ENCODE measurements around the gene ZFAND2A. TPM values are rescaled to one million over a fixed set of nuclear protein-coding genes. Genes with fewer than 3 reads are reported as not detected.

The ZFAND2A gene
- total RNA-seq, 2 experiments from 2014 or later = 19.1 to 20.7 TPM

DNA sequence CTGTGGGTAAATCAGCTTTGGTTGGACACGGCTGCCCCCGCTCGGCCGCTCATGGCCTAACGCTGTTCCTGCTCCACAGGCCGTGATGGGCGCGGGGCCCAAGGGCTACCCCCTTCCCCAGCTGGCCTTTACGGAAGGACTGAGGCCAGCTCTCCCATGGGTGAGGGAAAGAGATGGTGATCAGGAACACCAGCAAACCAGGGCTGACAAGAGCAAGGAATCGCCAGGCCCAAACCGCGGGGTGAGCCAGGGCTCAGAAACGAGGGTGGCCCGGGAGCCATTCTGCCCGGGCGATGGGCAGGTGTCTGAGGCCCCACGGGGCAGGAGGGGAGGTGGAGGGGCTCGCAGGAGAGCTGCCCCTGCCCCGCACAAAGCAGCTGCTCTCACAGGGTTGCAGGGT, 45.5 kb downstream of the ZFAND2A start:
- CTCF ChIA-PET = interaction anchor here (0.5 to 1.1 kb wide), 3 partner anchors 28 to 61 kb away, joined by 3 read pairs; no protein-coding TSS in a partner anchor
- intact Hi-C loops (cut with micrococcal nuclease) = no loop called here
- DNase-seq = no peak
- Mint-ChIP-seq H3K4me1 (ENCODE audit: low read depth) (peaks cover 12% of the 10 kb centered on the region), H3K9me3 (peaks cover 7% of the 10 kb centered on the region), H3K27me3 (ENCODE audit: low read depth) (no peaks in the 10 kb centered on the region), H3K36me3 (ENCODE audit: low read depth) (peaks cover 12% of the 10 kb centered on the region), H3K4me3 (no peak overlapping the region), H3K27ac (no peak overlapping the region)

DNA sequence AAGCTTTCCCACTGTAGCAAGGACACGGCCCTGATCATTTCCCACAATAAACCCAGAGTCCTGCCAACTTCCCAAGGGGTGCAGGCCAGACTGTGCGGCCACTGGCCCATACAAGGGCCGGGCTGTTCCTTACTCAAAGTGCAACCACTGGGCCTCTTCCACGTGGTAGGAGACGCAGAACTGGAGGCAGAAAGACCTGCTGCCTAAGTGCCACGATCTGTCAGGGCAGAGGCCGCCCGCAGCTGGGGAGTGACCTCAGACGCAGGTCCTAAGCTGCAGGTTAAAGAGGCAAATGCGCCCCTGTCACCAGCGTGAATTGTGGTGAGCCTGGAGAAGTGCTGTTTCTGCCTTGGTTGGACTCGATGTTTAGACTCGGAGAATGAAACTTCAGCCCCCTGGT, 45.9 kb downstream of the ZFAND2A start:
- peaks cover 12% of the 10 kb centered on the region for H3K36me3 Mint-ChIP-seq (ENCODE audit: low read depth)
- no peak for DNase-seq
- peaks cover 8% of the 10 kb centered on the region for H3K4me1 Mint-ChIP-seq (ENCODE audit: low read depth)
- no peaks in the 10 kb centered on the region for H3K27me3 Mint-ChIP-seq (ENCODE audit: low read depth)
- intact Hi-C loops (cut with micrococcal nuclease) = no loop called here
- H3K27ac Mint-ChIP-seq = no peak overlapping the region
- CTCF ChIA-PET = interaction anchor here (0.5 to 1.1 kb wide), 2 partner anchors 28 to 48 kb away, joined by 3 read pairs; no protein-coding TSS in a partner anchor
- H3K9me3 Mint-ChIP-seq = peaks cover 7% of the 10 kb centered on the region
- no peak overlapping the region for H3K4me3 Mint-ChIP-seq

DNA sequence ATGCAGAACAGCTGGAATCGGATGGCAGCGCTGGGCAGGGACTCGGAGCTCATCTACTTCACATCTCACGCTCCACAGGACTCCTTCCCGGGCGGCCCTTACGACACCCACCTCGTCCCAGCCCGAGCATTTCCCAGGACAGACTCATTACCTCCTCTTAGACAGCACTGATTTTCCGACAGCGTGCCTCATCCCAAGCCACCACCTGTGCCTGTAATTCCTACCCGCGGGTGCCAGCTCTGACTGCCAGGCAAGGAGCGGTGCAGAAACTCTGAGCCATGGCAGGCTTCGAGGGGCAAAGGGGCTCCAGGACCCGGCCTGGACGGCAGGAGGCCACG, 46.5 kb downstream of the ZFAND2A start:
- DNase-seq = no peak
- Mint-ChIP-seq H3K9me3 (peaks cover 7% of the 10 kb centered on the region), H3K36me3 (ENCODE audit: low read depth) (peaks cover 12% of the 10 kb centered on the region), H3K27ac (no peak overlapping the region), H3K4me3 (no peak overlapping the region), H3K4me1 (ENCODE audit: low read depth) (peaks cover 4% of the 10 kb centered on the region), H3K27me3 (ENCODE audit: low read depth) (no peaks in the 10 kb centered on the region)
- CTCF ChIA-PET = no interaction called here
- intact Hi-C loops (cut with micrococcal nuclease) = no loop called here

GRCh38 chr7:1112625-1113547, 47.1 kb downstream of the ZFAND2A start:
- intact Hi-C loops (cut with micrococcal nuclease) = no loop called here
- H3K27ac Mint-ChIP-seq = no peak overlapping the region
- H3K4me3 Mint-ChIP-seq = no peak overlapping the region
- no peaks in the 10 kb centered on the region for H3K4me1 Mint-ChIP-seq (ENCODE audit: low read depth)
- peaks cover 7% of the 10 kb centered on the region for H3K9me3 Mint-ChIP-seq
- H3K36me3 Mint-ChIP-seq (ENCODE audit: low read depth) = peaks cover 11% of the 10 kb centered on the region
- DNase-seq = no peak
- no peaks in the 10 kb centered on the region for H3K27me3 Mint-ChIP-seq (ENCODE audit: low read depth)
- CTCF ChIA-PET = interaction anchor here (0.6 to 0.7 kb wide), 2 partner anchors 624 to 723 kb away, joined by 3 to 5 read pairs; no protein-coding TSS in a partner anchor

GRCh38 chr7:1112109-1112508, 47.9 kb downstream of the ZFAND2A start:
- Mint-ChIP-seq H3K36me3 (ENCODE audit: low read depth) (peaks cover 4% of the 10 kb centered on the region), H3K27ac (no peak overlapping the region), H3K4me3 (no peak overlapping the region), H3K27me3 (ENCODE audit: low read depth) (no peaks in the 10 kb centered on the region), H3K9me3 (peaks cover 3% of the 10 kb centered on the region), H3K4me1 (ENCODE audit: low read depth) (no peaks in the 10 kb centered on the region)
- intact Hi-C loops (cut with micrococcal nuclease) = no loop called here
- CTCF ChIA-PET = interaction anchor here (0.7 to 1.0 kb wide), 2 partner anchors 26 to 625 kb away, joined by 3 read pairs; no protein-coding TSS in a partner anchor
- no peak for DNase-seq

- Mint-ChIP-seq H3K27me3 (ENCODE audit: low read depth) (no peaks in the 10 kb centered on the region), H3K4me3 (no peak overlapping the region), H3K27ac (no peak overlapping the region), H3K4me1 (ENCODE audit: low read depth) (no peaks in the 10 kb centered on the region), H3K36me3 (ENCODE audit: low read depth) (peaks cover 4% of the 10 kb centered on the region), H3K9me3 (peaks cover 3% of the 10 kb centered on the region)
- DNase-seq = no peak
- CTCF ChIA-PET = interaction anchor here (1.0 kb wide), 1 partner anchor 25 kb away, joined by 3 read pairs; no protein-coding TSS in a partner anchor
- intact Hi-C loops (cut with micrococcal nuclease) = no loop called here
These were observed 48.8 kb downstream of the ZFAND2A start for GRCh38 chr7:1111156-1111555.

GRCh38 chr7:1110358-1110757, 49.6 kb downstream of the ZFAND2A start:
- intact Hi-C loops (cut with micrococcal nuclease) = no loop called here
- no peak overlapping the region for H3K4me3 Mint-ChIP-seq
- DNase-seq = no peak
- H3K27ac Mint-ChIP-seq = no peak overlapping the region
- H3K9me3 Mint-ChIP-seq = no peaks in the 10 kb centered on the region
- H3K27me3 Mint-ChIP-seq (ENCODE audit: low read depth) = no peaks in the 10 kb centered on the region
- H3K36me3 Mint-ChIP-seq (ENCODE audit: low read depth) = peaks cover 2% of the 10 kb centered on the region
- H3K4me1 Mint-ChIP-seq (ENCODE audit: low read depth) = peaks cover 4% of the 10 kb centered on the region
- CTCF ChIA-PET = no interaction called here

- H3K27me3 Mint-ChIP-seq (ENCODE audit: low read depth) = no peaks in the 10 kb centered on the region
- H3K9me3 Mint-ChIP-seq = no peaks in the 10 kb centered on the region
- H3K36me3 Mint-ChIP-seq (ENCODE audit: low read depth) = no peaks in the 10 kb centered on the region
- no peak overlapping the region for H3K27ac Mint-ChIP-seq
- peaks cover 10% of the 10 kb centered on the region for H3K4me1 Mint-ChIP-seq (ENCODE audit: low read depth)
- H3K4me3 Mint-ChIP-seq = no peak overlapping the region
- CTCF ChIA-PET = no interaction called here
- DNase-seq = no peak
- intact Hi-C loops (cut with micrococcal nuclease) = no loop called here
These were observed 50.2 kb downstream of the ZFAND2A start for GRCh38 chr7:1109581-1110310.

DNA sequence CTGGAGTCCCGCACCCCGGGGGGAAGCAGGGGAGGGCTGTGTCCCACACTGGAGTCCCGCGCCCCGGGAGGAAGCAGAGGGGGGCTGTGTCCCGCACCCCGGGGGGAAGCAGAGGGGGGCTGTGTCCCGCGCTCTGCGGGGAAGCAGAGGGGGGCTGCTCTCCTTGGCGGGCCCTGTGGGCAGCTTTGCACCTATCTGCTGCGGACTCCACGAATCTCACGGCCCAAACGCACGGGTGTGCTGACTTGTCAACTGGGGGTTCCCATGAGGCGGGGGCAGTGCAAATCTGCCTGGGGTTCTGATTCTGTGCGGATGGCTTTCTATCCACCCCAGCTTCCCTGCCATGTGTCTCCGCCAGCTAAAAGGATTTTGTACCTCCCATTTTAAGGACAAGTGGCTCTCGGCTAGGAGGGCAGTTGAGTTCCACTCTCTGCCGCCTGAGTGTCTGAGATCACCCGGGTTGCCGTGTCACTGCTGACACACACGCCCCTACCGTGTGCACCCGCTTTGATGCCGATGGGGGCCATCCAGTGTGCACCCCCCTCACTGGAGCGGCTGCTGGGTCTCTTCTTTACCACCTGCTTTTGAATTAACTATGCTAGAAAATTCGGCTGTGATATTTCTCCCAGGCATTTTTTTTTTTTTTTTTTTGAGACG, 51.6 kb downstream of the ZFAND2A start:
- H3K36me3 Mint-ChIP-seq (ENCODE audit: low read depth) = no peaks in the 10 kb centered on the region
- peaks cover 18% of the 10 kb centered on the region for H3K4me1 Mint-ChIP-seq (ENCODE audit: low read depth)
- H3K9me3 Mint-ChIP-seq = no peaks in the 10 kb centered on the region
- H3K27me3 Mint-ChIP-seq (ENCODE audit: low read depth) = no peaks in the 10 kb centered on the region
- intact Hi-C loops (cut with micrococcal nuclease) = no loop called here
- CTCF ChIA-PET = no interaction called here
- no peak overlapping the region for H3K4me3 Mint-ChIP-seq
- DNase-seq = no peak
- no peak overlapping the region for H3K27ac Mint-ChIP-seq

DNA sequence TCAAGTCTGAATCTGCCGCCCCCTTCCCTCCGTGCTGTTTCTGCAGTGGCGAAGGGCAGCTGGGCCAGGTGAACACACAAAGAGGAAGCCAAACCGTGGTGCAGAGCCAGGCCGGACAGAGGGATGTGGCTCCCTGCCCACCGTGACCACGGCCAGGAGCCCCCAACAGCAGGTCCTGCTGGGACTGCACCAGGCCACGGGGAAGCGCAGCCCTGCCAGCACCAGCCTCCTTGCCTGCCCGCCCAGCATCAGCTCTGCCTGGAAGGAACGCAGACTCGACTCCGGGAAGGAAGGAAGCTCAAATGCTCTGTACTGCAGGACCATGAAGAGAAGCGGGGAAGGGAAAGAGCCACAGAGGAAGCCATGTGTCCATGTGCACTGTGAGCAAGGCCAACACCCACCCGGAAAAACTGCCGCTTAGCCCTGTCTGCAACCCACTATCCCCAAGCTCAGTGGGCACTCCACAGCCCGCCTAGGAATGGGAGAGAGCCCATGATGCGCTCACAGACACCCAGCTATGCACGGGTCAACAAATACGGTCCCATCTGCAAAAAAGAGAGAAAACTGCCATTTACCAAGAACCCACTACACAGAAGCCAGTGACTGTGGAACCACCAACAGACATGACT, 53.1 kb downstream of the ZFAND2A start:
- Mint-ChIP-seq H3K4me1 (ENCODE audit: low read depth) (peaks cover 22% of the 10 kb centered on the region), H3K36me3 (ENCODE audit: low read depth) (no peaks in the 10 kb centered on the region), H3K27me3 (ENCODE audit: low read depth) (no peaks in the 10 kb centered on the region), H3K27ac (no peak overlapping the region), H3K4me3 (no peak overlapping the region), H3K9me3 (no peaks in the 10 kb centered on the region)
- CTCF ChIA-PET = no interaction called here
- intact Hi-C loops (cut with micrococcal nuclease) = no loop called here
- DNase-seq = no peak

- Mint-ChIP-seq H3K4me3 (no peak overlapping the region), H3K27ac (no peak overlapping the region), H3K27me3 (ENCODE audit: low read depth) (no peaks in the 10 kb centered on the region), H3K36me3 (ENCODE audit: low read depth) (no peaks in the 10 kb centered on the region), H3K9me3 (no peaks in the 10 kb centered on the region), H3K4me1 (ENCODE audit: low read depth) (peaks cover 22% of the 10 kb centered on the region)
- CTCF ChIA-PET = interaction anchor here (0.7 to 1.0 kb wide), 2 partner anchors 20 to 774 kb away, joined by 3 read pairs; no protein-coding TSS in a partner anchor
- intact Hi-C loops (cut with micrococcal nuclease) = no loop called here
- no peak for DNase-seq
These were observed 53.8 kb downstream of the ZFAND2A start for GRCh38 chr7:1106063-1106792.

All from activated naive CD4-positive, alpha-beta T cell treated with anti-CD3 and anti-CD28 coated beads for 36 hours (primary cell).